K562 (cell line): ENCODE results near the gene AMOTL1. TPM values are rescaled to one million over a fixed set of nuclear protein-coding genes. Genes with fewer than 3 reads are reported as not detected.

Experiments used
- ARNT ChIP-seq, 2 experiments: fragments of 450-650 bp; IDR thresholded peaks; 2 replicates each; pipeline ENCODE4 v1.6.1; 2016; ENCODE audit warnings: mild to moderate bottlenecking in 1 of 2
- ERF ChIP-seq: fragments of 450-650 bp; formaldehyde crosslinking; IDR thresholded peaks from 2 replicates; pipeline ENCODE4 v1.4.0; 2020; ENCODE audit warnings: mild to moderate bottlenecking, mixed read lengths
- LARP7 ChIP-seq: fragments of 450-650 bp; IDR thresholded peaks from 2 replicates; pipeline ENCODE4 v1.6.1; 2016
- RNF2 ChIP-seq: sonication (generic); IDR thresholded peaks from 2 replicates; pipeline ENCODE4 v1.6.1; 2016
- STAT5A ChIP-seq: IDR thresholded peaks from 2 replicates; pipeline ENCODE4 v1.6.1; 2012; ENCODE audit warnings: low read length, inconsistent platforms, borderline replicate concordance
- TARDBP ChIP-seq: fragments of 450-650 bp; IDR thresholded peaks from 2 replicates; pipeline ENCODE4 v1.6.1; 2016
- polyA plus RNA-seq, 8 experiments: library from polyadenylated mRNA; depleted of rRNA in 4 of 8; stranded (reverse) in 5 of 8; unstranded in 3 of 8; fragments of >200 nt; fragmentation: Nextera tagmentation in 2 of 8; fragmentation: Illumina TruSeq in 1 of 8; extraction: Ambion mirVana in 2 of 8; extraction: Trizol in 1 of 8; gene quantifications; 2 replicates each; pipeline versions ENCODE4 v1.2.1 to v1.2.3, GENCODE V29; 2011 to 2014; ENCODE audit warnings: inconsistent platforms in 1 of 8, missing spikeins in 1 of 8
- total RNA-seq, 7 experiments: library from RNA; depleted of rRNA in 6 of 7; stranded (reverse); fragments of >200 nt in 6 of 7; fragmentation: Illumina TruSeq in 2 of 7; extraction: Trizol in 2 of 7; gene quantifications; 2 replicates each; pipeline versions ENCODE4 v1.2.1 to v1.2.3, GENCODE V29; 2011 to 2021; ENCODE audit warnings: low replicate concordance in 1 of 7
- TF ChIP-seq, protein P1 (sequence below): fragments of 450-650 bp; IDR thresholded peaks from 2 replicates; pipeline ENCODE4 v1.6.1; 2014; ENCODE audit warnings: low read depth, mild to moderate bottlenecking, moderate library complexity, borderline replicate concordance
- TF ChIP-seq, protein P2 (sequence below), 2 experiments: fragments of 250-450 bp in 1 of 2; fragments of 450-650 bp in 1 of 2; sonication (Bioruptor Pico) in 1 of 2; IDR thresholded peaks; 2 replicates each; pipeline versions ENCODE4 v1.6.1 to v1.8.0; 2016 to 2021; ENCODE audit warnings: mild to moderate bottlenecking in 2 of 2, moderate library complexity in 2 of 2, missing compliant biosample characterization in 1 of 2, missing genetic modification characterization in 1 of 2
- TF ChIP-seq, protein P3 (sequence below): fragments of 250-450 bp; sonication (Bioruptor Pico); IDR thresholded peaks from 2 replicates; pipeline ENCODE4 v1.4.0; 2020
- TF ChIP-seq, protein P4 (sequence below): fragments of 450-650 bp; formaldehyde crosslinking; IDR thresholded peaks from 2 replicates; pipeline ENCODE4 v1.4.0; 2020; ENCODE audit warnings: mild to moderate bottlenecking, moderate library complexity

Gene AMOTL1
- total and polyA plus RNA-seq, 9 of the 15 experiments (the other 6 are each of a cell fraction or from before 2014, with no cell fraction given): 4.0 to 35.4 (median 14.0) TPM

DNA sequence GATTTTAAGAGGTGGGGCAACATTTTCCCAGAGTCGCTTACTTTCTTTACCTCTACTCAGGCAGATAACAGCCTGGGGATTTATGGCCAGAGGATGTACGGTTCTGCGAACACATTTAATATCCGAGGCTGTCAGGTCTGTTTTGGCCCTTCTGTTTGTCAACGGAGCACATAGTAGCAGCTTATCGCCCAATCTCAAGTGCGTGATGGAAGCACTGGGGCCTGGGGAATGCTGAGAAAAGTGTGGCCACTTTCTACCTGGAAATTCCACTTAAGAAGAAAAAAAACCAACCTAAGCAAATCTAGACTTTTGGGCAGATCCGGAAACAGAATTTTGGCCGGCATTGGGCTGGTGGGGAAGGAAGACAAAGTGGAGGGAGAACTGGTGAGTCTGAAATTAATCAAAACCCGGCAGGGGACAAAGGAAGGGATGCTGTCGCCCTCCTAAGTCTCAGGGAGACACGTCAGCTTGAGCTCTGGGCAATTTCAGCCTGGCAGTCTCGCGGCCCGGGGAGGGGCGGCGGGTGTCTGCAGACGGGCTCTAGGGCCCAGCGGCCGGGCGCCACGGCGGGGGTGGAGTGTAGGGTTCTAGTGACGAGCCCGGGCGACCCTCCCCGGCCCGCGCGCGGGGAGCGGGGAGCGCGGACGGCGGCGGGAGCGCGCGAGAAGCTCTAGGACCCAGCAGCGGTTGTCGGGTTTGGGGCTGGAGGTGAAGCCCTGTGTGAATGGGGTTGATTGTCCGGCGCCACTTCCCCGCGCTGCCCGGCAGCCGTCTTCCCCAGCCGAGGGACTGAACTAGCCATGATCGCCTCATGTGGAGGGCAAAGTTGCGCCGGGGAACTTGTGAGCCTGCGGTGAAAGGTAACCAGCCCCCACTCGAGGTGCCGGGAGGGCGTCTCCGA, at the start of gene AMOTL1 (continued):
- TF ChIP-seq, protein P1, sequence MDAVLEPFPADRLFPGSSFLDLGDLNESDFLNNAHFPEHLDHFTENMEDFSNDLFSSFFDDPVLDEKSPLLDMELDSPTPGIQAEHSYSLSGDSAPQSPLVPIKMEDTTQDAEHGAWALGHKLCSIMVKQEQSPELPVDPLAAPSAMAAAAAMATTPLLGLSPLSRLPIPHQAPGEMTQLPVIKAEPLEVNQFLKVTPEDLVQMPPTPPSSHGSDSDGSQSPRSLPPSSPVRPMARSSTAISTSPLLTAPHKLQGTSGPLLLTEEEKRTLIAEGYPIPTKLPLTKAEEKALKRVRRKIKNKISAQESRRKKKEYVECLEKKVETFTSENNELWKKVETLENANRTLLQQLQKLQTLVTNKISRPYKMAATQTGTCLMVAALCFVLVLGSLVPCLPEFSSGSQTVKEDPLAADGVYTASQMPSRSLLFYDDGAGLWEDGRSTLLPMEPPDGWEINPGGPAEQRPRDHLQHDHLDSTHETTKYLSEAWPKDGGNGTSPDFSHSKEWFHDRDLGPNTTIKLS: peak; percentile 88; the same call in 1 of the 2 replicates
- TF ChIP-seq, protein P2, sequence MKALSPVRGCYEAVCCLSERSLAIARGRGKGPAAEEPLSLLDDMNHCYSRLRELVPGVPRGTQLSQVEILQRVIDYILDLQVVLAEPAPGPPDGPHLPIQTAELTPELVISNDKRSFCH (CRISPR knock-in tag; IDR thresholded peaks at IDR 0.05): no peak
- TF ChIP-seq, protein P2 (tag; IDR thresholded peaks at IDR 0.05): peak; percentile 74
- TF ChIP-seq, protein P3, sequence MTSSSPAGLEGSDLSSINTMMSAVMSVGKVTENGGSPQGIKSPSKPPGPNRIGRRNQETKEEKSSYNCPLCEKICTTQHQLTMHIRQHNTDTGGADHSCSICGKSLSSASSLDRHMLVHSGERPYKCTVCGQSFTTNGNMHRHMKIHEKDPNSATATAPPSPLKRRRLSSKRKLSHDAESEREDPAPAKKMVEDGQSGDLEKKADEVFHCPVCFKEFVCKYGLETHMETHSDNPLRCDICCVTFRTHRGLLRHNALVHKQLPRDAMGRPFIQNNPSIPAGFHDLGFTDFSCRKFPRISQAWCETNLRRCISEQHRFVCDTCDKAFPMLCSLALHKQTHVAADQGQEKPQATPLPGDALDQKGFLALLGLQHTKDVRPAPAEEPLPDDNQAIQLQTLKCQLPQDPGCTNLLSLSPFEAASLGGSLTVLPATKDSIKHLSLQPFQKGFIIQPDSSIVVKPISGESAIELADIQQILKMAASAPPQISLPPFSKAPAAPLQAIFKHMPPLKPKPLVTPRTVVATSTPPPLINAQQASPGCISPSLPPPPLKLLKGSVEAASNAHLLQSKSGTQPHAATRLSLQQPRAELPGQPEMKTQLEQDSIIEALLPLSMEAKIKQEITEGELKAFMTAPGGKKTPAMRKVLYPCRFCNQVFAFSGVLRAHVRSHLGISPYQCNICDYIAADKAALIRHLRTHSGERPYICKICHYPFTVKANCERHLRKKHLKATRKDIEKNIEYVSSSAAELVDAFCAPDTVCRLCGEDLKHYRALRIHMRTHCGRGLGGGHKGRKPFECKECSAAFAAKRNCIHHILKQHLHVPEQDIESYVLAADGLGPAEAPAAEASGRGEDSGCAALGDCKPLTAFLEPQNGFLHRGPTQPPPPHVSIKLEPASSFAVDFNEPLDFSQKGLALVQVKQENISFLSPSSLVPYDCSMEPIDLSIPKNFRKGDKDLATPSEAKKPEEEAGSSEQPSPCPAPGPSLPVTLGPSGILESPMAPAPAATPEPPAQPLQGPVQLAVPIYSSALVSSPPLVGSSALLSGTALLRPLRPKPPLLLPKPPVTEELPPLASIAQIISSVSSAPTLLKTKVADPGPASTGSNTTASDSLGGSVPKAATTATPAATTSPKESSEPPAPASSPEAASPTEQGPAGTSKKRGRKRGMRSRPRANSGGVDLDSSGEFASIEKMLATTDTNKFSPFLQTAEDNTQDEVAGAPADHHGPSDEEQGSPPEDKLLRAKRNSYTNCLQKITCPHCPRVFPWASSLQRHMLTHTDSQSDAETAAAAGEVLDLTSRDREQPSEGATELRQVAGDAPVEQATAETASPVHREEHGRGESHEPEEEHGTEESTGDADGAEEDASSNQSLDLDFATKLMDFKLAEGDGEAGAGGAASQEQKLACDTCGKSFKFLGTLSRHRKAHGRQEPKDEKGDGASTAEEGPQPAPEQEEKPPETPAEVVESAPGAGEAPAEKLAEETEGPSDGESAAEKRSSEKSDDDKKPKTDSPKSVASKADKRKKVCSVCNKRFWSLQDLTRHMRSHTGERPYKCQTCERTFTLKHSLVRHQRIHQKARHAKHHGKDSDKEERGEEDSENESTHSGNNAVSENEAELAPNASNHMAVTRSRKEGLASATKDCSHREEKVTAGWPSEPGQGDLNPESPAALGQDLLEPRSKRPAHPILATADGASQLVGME (CRISPR knock-in tag): 0 out of 2 replicates have a peak, but pooled peaks have one; percentile 57
- TF ChIP-seq ARNT (IDR thresholded peaks at IDR 0.05): 0 out of 4 replicates have a peak, but pooled peaks of 1 of the 2 experiments have one; percentile 29
- TF ChIP-seq TARDBP: peak; percentile 37; the same call in 1 of the 2 replicates
- peak; percentile 38; the same call in 1 of the 2 replicates for TF ChIP-seq STAT5A
- peak; percentile 9; the same call in 1 of the 2 replicates for TF ChIP-seq LARP7
- peak; percentile 83 for TF ChIP-seq ERF (CRISPR knock-in tag)
- TF ChIP-seq, protein P4, sequence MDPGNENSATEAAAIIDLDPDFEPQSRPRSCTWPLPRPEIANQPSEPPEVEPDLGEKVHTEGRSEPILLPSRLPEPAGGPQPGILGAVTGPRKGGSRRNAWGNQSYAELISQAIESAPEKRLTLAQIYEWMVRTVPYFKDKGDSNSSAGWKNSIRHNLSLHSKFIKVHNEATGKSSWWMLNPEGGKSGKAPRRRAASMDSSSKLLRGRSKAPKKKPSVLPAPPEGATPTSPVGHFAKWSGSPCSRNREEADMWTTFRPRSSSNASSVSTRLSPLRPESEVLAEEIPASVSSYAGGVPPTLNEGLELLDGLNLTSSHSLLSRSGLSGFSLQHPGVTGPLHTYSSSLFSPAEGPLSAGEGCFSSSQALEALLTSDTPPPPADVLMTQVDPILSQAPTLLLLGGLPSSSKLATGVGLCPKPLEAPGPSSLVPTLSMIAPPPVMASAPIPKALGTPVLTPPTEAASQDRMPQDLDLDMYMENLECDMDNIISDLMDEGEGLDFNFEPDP (CRISPR knock-in tag): 0 out of 2 replicates have a peak, but pooled peaks have one; percentile 25
- peak; percentile 46; the same call in 1 of the 2 replicates for TF ChIP-seq RNF2
